OCI-LY7 (cell line): Measurements from ENCODE around the gene SLC16A10. TPM values are rescaled to one million over a fixed set of nuclear protein-coding genes. Genes with fewer than 3 reads are reported as not detected.

Experiments used
- BruUV-seq: library from RNA; stranded (reverse); fragments of 400-500 nt; replicated peaks from 2 replicates; lab custom pipeline; 2021; lab: Mats Ljungman, UMichigan
- CTCF ChIA-PET: fragments of 300-600 bp; sonication (Branson Sonifier 250); formaldehyde crosslinking; loops from one replicate; lab custom pipeline; 2022; ENCODE audit warnings: antibody characterized with exemption; ENCODE audit not compliant: unreplicated experiment; lab: Charles Lee
- POLR2A ChIA-PET: fragments of 300-600 bp; sonication (Branson Sonifier 250); formaldehyde crosslinking; loops from one replicate; lab custom pipeline; 2022; ENCODE audit warnings: antibody characterized with exemption; lab: Charles Lee
- DNase-seq: peaks from one replicate; pipeline ENCODE4 v3.0.0-alpha.2; 2015; ENCODE audit warnings: low spot score
- H2AFZ ChIP-seq: fragments of 200-600 bp; sonication (generic), shearing (Covaris generic); 2 replicates; pipeline ENCODE4 v1.6.1; 2014; ENCODE audit warnings: mild to moderate bottlenecking, antibody characterized with exemption, low read length, moderate library complexity
- H3K27ac ChIP-seq: fragments of 200-600 bp; sonication (generic); 2 replicates; pipeline ENCODE4 v1.5.1; 2014; ENCODE audit warnings: mixed run types, low read depth, mild to moderate bottlenecking, moderate library complexity, low read length, inconsistent platforms; ENCODE audit not compliant: poor library complexity, severe bottlenecking
- H3K36me3 ChIP-seq: fragments of 200-600 bp; sonication (generic); 2 replicates; pipeline ENCODE4 v1.6.1; 2014; ENCODE audit warnings: mild to moderate bottlenecking, antibody characterized with exemption, low read length, moderate library complexity, mixed read lengths; ENCODE audit not compliant: insufficient read depth
- H3K4me1 ChIP-seq: fragments of 200-600 bp; sonication (generic); 2 replicates; pipeline ENCODE4 v1.5.1; 2014; ENCODE audit warnings: mild to moderate bottlenecking, low read length; ENCODE audit not compliant: insufficient read depth, poor library complexity, severe bottlenecking
- H3K4me2 ChIP-seq: fragments of 200-600 bp; sonication (generic); 2 replicates; pipeline ENCODE4 v1.6.1; 2014; ENCODE audit warnings: mild to moderate bottlenecking, low read length
- H3K4me3 ChIP-seq: fragments of 200-600 bp; sonication (generic); 2 replicates; pipeline ENCODE4 v1.5.1; 2014; ENCODE audit warnings: mild to moderate bottlenecking, low read depth, low read length; ENCODE audit not compliant: poor library complexity, severe bottlenecking
- H3K79me2 ChIP-seq: fragments of 200-600 bp; sonication (generic); 2 replicates; pipeline ENCODE4 v1.6.1; 2016; ENCODE audit warnings: low read depth, mild to moderate bottlenecking, low read length, moderate library complexity, mixed read lengths; ENCODE audit not compliant: insufficient read depth
- H3K9me2 ChIP-seq: fragments of 200-600 bp; sonication (generic); 2 replicates; pipeline ENCODE4 v1.6.1; 2016; ENCODE audit warnings: mild to moderate bottlenecking, low read length, mixed read lengths; ENCODE audit not compliant: insufficient read depth
- H3K9me3 ChIP-seq: fragments of 200-600 bp; sonication (generic); 2 replicates; pipeline ENCODE4 v1.6.1; 2014; ENCODE audit warnings: mild to moderate bottlenecking, mixed run types, low read length, mixed read lengths
- H4K20me1 ChIP-seq: fragments of 200-600 bp; sonication (generic); 2 replicates; pipeline ENCODE4 v1.6.1; 2014; ENCODE audit warnings: mild to moderate bottlenecking, antibody characterized with exemption, low read length, moderate library complexity, mixed read lengths; ENCODE audit not compliant: insufficient read depth
- EZH2phosphoT487 ChIP-seq: fragments of 200-600 bp; sonication (generic); IDR thresholded peaks from 2 replicates; pipeline ENCODE4 v1.6.1; 2018; ENCODE audit warnings: low read depth, borderline replicate concordance, mild to moderate bottlenecking, mixed run types, antibody characterized with exemption, low read length, moderate library complexity, mixed read lengths
- intact Hi-C: fragments of 100-400 bp; cut with micrococcal nuclease; formaldehyde crosslinking; loops from one replicate; pipeline ENCODE4 v1.10.0; 2022; ENCODE audit not compliant: unreplicated experiment
- total RNA-seq, 2 experiments: library from RNA; depleted of rRNA in 1 of 2; stranded (reverse); fragments of >200 nt in 1 of 2; shearing (Covaris generic) in 1 of 2; gene quantifications; 2 replicates each; pipeline ENCODE4 v1.2.3, GENCODE V29; 2014 to 2022
- TF ChIP-seq, protein P1 (sequence below): fragments of 200-600 bp; sonication (generic); conservative IDR thresholded peaks from 2 replicates; pipeline ENCODE4 v1.5.1; 2014; ENCODE audit warnings: mild to moderate bottlenecking, antibody characterized with exemption, low read length, moderate library complexity, mixed read lengths

Gene SLC16A10
- total RNA-seq, 2 experiments from 2014 or later: not detected

DNA sequence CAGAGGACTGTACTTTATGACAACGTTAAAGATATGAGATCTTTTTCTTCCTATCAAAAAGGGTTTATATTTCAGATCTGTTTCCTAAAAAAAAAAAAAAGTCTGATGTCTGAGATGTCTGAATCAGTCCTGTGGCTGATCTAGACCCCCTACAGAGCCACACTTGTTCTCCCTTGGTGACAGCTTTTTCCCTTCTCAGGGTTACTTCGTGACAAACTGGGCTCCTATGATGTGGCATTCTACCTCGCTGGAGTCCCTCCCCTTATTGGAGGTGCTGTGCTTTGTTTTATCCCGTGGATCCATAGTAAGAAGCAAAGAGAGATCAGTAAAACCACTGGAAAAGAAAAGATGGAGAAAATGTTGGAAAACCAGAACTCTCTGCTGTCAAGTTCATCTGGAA lies 134.5 kb downstream of the SLC16A10 start:
- POLR2A ChIA-PET: interaction anchor here (0.7 kb wide), 2 partner anchors 366 to 866 kb away, joined by 3 read pairs; partner anchors contain the start of gene FAM229B
- BruUV-seq: no TSS peak
- H2AFZ ChIP-seq: no peak overlapping the region

DNA sequence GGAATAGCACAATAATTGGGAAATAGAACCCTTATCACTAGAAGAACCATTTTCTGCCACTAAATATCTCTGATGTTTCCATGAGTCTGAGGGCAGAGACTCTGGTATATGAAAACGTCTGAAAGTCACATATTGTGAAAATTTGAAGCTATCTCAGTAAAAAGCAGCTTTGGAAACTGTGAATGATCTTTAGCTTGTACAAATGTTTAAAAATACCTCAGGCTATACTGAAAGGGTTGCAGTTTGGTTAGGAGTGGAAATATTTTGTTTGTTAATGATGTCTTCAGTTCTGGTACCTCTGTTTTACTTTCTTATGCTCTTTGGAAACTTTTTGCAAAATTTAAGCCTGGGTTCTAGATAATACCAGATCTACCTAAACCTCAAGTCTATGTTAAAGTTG lies 135.0 kb downstream of the SLC16A10 start:
- no peaks in the 10 kb centered on the region for H3K9me2 ChIP-seq
- no peak overlapping the region for H3K4me2 ChIP-seq
- CTCF ChIA-PET: no interaction called here
- no peak for DNase-seq
- intact Hi-C loops: no loop called here
- no TSS peak for BruUV-seq
- H2AFZ ChIP-seq: no peak overlapping the region
- H3K4me3 ChIP-seq: no peak overlapping the region
- H3K79me2 ChIP-seq: no peaks in the 10 kb centered on the region
- H3K36me3 ChIP-seq: no peaks in the 10 kb centered on the region
- no peaks in the 10 kb centered on the region for H3K4me1 ChIP-seq
- no peak overlapping the region for H3K27ac ChIP-seq
- no peaks in the 10 kb centered on the region for H3K9me3 ChIP-seq
- H4K20me1 ChIP-seq: no peaks in the 10 kb centered on the region
- POLR2A ChIA-PET: interaction anchor here (0.6 to 0.7 kb wide), 2 partner anchors 151 to 865 kb away, joined by 3 read pairs; partner anchors contain the start of gene FAM229B
- TF ChIP-seq, protein P1, sequence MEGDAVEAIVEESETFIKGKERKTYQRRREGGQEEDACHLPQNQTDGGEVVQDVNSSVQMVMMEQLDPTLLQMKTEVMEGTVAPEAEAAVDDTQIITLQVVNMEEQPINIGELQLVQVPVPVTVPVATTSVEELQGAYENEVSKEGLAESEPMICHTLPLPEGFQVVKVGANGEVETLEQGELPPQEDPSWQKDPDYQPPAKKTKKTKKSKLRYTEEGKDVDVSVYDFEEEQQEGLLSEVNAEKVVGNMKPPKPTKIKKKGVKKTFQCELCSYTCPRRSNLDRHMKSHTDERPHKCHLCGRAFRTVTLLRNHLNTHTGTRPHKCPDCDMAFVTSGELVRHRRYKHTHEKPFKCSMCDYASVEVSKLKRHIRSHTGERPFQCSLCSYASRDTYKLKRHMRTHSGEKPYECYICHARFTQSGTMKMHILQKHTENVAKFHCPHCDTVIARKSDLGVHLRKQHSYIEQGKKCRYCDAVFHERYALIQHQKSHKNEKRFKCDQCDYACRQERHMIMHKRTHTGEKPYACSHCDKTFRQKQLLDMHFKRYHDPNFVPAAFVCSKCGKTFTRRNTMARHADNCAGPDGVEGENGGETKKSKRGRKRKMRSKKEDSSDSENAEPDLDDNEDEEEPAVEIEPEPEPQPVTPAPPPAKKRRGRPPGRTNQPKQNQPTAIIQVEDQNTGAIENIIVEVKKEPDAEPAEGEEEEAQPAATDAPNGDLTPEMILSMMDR: no peak
- TF ChIP-seq EZH2phosphoT487: no peak

More for the DNA sequence above, 134.5 kb downstream of the SLC16A10 start:
- Histone ChIP-seq H3K9me2 (no peaks in the 10 kb centered on the region), H3K4me3 (no peak overlapping the region), H3K79me2 (no peaks in the 10 kb centered on the region), H4K20me1 (no peaks in the 10 kb centered on the region), H3K27ac (no peak overlapping the region), H3K36me3 (no peaks in the 10 kb centered on the region), H3K9me3 (no peaks in the 10 kb centered on the region), H3K4me2 (no peak overlapping the region), H3K4me1 (no peaks in the 10 kb centered on the region)
- intact Hi-C loops: no loop called here
- CTCF ChIA-PET: no interaction called here
- DNase-seq: no peak
- TF ChIP-seq, protein P1: no peak
- no peak for TF ChIP-seq EZH2phosphoT487

DNA sequence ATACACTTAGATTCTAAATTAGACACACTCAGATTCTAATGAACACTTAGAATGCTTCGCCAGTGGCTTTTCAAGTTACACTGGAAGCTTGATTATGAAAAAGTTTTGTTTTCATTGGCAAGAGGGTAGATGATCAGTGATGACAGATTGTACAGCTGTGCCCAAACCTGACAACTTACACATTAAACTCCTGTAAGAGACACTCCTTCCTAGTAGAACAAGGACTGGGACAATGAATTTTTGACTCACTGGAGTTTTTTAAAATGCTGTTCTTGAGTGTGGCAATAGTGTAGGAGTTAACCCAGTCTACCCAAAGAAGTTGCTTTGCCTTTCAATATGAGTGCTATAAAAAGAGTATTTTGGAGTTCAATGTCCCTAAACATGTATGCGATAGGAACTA lies 140.8 kb downstream of the SLC16A10 start:
- no TSS peak for BruUV-seq

More for the DNA sequence above, 140.8 kb downstream of the SLC16A10 start:
- Histone ChIP-seq H3K4me2 (no peak overlapping the region), H3K4me3 (no peak overlapping the region), H2AFZ (no peak overlapping the region), H4K20me1 (no peaks in the 10 kb centered on the region), H3K79me2 (no peaks in the 10 kb centered on the region), H3K9me2 (no peaks in the 10 kb centered on the region), H3K9me3 (no peaks in the 10 kb centered on the region), H3K4me1 (no peaks in the 10 kb centered on the region), H3K27ac (no peak overlapping the region), H3K36me3 (no peaks in the 10 kb centered on the region)
- no peak for DNase-seq
- ChIA-PET POLR2A (interaction anchor here (0.7 kb wide), 3 partner anchors 22 to 200 kb away, joined by 3 to 4 read pairs (median 4); no protein-coding TSS in a partner anchor), CTCF (no interaction called here)
- TF ChIP-seq EZH2phosphoT487: no peak
- TF ChIP-seq, protein P1: no peak
- intact Hi-C loops: no loop called here
